ENCODE data around the gene PRKCZ.
"Not testable (repeated sequence)": the region's sequence is repeated elsewhere in the genome, so short reads cannot be mapped to it uniquely, and the experiment has no call there.

The PRKCZ gene

GRCh38 chr1:2090216-2090890, 40.1 kb downstream of the PRKCZ start:
- H3K4me3 Mint-ChIP-seq: no peak overlapping the region
- no peaks in the 10 kb centered on the region for H3K9me3 Mint-ChIP-seq
- TF ChIP-seq, protein P1, sequence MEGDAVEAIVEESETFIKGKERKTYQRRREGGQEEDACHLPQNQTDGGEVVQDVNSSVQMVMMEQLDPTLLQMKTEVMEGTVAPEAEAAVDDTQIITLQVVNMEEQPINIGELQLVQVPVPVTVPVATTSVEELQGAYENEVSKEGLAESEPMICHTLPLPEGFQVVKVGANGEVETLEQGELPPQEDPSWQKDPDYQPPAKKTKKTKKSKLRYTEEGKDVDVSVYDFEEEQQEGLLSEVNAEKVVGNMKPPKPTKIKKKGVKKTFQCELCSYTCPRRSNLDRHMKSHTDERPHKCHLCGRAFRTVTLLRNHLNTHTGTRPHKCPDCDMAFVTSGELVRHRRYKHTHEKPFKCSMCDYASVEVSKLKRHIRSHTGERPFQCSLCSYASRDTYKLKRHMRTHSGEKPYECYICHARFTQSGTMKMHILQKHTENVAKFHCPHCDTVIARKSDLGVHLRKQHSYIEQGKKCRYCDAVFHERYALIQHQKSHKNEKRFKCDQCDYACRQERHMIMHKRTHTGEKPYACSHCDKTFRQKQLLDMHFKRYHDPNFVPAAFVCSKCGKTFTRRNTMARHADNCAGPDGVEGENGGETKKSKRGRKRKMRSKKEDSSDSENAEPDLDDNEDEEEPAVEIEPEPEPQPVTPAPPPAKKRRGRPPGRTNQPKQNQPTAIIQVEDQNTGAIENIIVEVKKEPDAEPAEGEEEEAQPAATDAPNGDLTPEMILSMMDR (IDR thresholded peaks at IDR 0.05; ENCODE audit: unreplicated experiment in 3 of 3): no peak
- H3K27me3 Mint-ChIP-seq (ENCODE audit: low read depth): peaks cover 15% of the 10 kb centered on the region
- peak overlapping the region in 1 of 3 experiments; percentile 56 for H3K27ac Mint-ChIP-seq
- H3K36me3 Mint-ChIP-seq (ENCODE audit: low read depth): no peaks in the 10 kb centered on the region
- peaks cover 13% of the 10 kb centered on the region for H3K4me1 Mint-ChIP-seq

DNA sequence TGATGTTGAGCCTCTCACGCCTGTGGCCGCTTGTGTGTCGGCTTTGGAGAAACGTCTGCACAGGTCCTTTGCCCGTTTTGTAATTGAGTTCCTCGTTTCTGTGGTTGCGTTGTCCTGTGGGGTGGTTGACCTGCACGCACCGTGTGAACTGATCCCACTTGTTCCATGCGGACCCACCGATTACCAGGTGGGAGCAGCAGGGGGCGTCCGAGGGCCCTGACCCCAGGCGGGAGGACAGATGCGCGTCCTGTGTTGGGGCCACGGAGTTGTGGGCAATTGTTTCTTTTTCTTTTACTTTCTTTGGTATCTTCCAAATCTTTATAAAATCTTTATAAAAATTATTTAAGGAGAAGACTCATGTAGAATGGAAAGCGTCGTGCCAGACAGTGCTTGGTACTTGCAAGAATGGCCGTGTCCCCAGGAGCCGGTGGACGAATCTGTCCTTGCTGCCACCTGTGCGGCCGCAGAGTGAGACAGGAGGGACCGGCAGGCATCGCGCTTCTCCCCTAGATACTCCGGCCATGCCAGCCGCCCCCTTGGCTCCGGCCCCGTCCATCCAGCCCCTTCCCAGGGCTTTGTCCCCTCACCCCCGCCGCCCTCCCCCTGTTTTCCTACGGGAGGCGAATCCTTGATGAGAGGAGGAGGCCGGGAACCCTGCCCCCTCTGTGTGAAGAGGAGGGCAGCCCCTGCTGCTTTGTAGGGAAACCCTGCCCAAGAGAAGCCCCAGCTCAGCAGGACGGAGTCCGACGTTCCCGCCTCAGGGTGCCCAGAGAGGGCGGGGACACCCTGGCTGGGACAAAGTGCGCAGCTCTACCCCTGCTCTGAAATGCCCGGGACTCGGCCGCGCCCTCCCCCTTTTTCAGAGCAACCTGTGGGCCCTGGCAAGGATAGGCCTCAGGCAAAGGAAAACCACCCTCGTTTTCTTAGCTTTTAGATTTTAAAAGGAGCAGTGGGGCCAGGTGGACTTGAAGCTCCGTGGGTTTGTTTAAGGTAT, 41.7 kb downstream of the PRKCZ start:
- Mint-ChIP-seq H3K4me1 (peaks cover 13% of the 10 kb centered on the region), H3K36me3 (ENCODE audit: low read depth) (no peaks in the 10 kb centered on the region), H3K9me3 (no peaks in the 10 kb centered on the region), H3K4me3 (peak overlapping the region in 1 of 3 experiments; percentile 9), H3K27me3 (ENCODE audit: low read depth) (peaks cover 9% of the 10 kb centered on the region), H3K27ac (no peak overlapping the region)
- TF ChIP-seq, protein P1 (IDR thresholded peaks at IDR 0.05; ENCODE audit: unreplicated experiment in 3 of 3): peak; percentile 35 to 62 (median 36)

DNA sequence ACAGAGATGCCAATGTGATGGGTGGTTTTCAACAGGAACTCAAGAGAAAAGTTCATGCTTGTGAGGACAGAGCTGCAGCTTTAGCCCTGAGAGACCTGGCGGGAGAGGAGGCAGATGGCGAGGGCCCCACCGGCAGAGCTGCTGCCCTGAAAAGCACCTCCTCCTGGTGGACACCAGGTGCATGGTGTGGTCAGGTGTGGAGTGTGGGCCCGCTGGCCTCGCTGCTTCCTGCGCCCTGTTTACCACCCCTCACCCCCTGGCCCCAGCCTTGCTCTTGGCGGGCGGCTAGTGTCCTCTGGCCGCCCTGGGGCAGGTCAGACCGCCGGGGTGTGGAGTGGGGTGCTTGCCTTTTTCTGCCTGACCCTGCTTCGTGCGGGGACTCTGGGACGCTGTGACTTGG, 42.8 kb downstream of the PRKCZ start:
- no peak overlapping the region for H3K27ac Mint-ChIP-seq
- H3K4me1 Mint-ChIP-seq: peaks cover 13% of the 10 kb centered on the region
- TF ChIP-seq, protein P1 (IDR thresholded peaks at IDR 0.05; ENCODE audit: unreplicated experiment in 3 of 3): no peak
- no peak overlapping the region for H3K4me3 Mint-ChIP-seq
- peaks cover 5% of the 10 kb centered on the region for H3K36me3 Mint-ChIP-seq (ENCODE audit: low read depth)
- H3K27me3 Mint-ChIP-seq (ENCODE audit: low read depth): peaks cover 9% of the 10 kb centered on the region
- peaks cover 4% of the 10 kb centered on the region for H3K9me3 Mint-ChIP-seq

DNA sequence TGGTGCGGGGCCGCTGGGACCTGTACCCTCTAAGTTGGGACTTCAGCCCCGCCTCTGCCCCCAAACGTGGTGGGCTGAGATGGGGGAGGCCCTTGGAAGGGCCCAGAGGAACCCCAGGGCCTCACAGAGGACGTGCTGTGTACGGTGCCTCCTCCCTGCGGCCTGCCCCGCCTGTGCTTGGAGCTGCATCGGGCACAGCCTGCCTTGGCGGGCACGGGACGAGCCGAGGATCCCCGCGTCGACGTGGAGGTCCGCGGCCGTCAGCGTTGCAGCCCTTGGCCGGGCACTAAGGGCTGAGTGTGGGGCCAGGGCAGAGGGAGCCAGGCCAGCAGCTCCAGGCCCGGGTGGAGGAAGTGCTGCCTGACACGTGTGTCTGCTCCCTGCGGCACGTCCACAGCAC, 43.4 kb downstream of the PRKCZ start:
- peaks cover 6% of the 10 kb centered on the region for H3K36me3 Mint-ChIP-seq (ENCODE audit: low read depth)
- no peak overlapping the region for H3K4me3 Mint-ChIP-seq
- peaks cover 10% of the 10 kb centered on the region for H3K4me1 Mint-ChIP-seq
- H3K27ac Mint-ChIP-seq: no peak overlapping the region
- H3K9me3 Mint-ChIP-seq: peaks cover 5% of the 10 kb centered on the region
- peaks cover 9% of the 10 kb centered on the region for H3K27me3 Mint-ChIP-seq (ENCODE audit: low read depth)
- TF ChIP-seq, protein P1 (IDR thresholded peaks at IDR 0.05; ENCODE audit: unreplicated experiment in 3 of 3): no peak

- H3K27me3 Mint-ChIP-seq (ENCODE audit: low read depth); H3K4me3 Mint-ChIP-seq; H3K27ac Mint-ChIP-seq; H3K9me3 Mint-ChIP-seq; H3K4me1 Mint-ChIP-seq; H3K36me3 Mint-ChIP-seq (ENCODE audit: low read depth): not testable (repeated sequence)
Measured at GRCh38 chr1:2094269-2095158, 44.3 kb downstream of the PRKCZ start.

GRCh38 chr1:2095394-2095793, 45.2 kb downstream of the PRKCZ start:
- TF ChIP-seq, protein P1 (IDR thresholded peaks at IDR 0.05; ENCODE audit: unreplicated experiment in 3 of 3): no peak
- Mint-ChIP-seq H3K27ac (no peak overlapping the region), H3K4me1 (peaks cover 9% of the 10 kb centered on the region), H3K9me3 (peaks cover 5% of the 10 kb centered on the region), H3K4me3 (no peak overlapping the region), H3K27me3 (ENCODE audit: low read depth) (peaks cover 8% of the 10 kb centered on the region), H3K36me3 (ENCODE audit: low read depth) (peaks cover 10% of the 10 kb centered on the region)
